ENCODE results near the gene CACNA2D1. TPM values are rescaled to one million over a fixed set of nuclear protein-coding genes. Genes with fewer than 3 reads are reported as not detected.

CACNA2D1 gene
- total and polyA plus RNA-seq, 4 donors, result 4.5 to 40.7 (median 24.3) TPM

- ATAC-seq (ENCODE audit: low FRiP score), result no peak
- 94 to 98% methylated on average over 1 of the region's 1 CpG for whole genome bisulfite sequencing, 2 donors
- H3K4me3 ChIP-seq (ENCODE audit: low read length in 2 of 2), result no peak overlapping the region
- H3K27ac ChIP-seq (ENCODE audit: low read depth in 1 of 2, low read length in 2 of 2), result no peak overlapping the region
- intact Hi-C loops (cut with DNase I), result no loop called here
- no peaks in the 10 kb centered on the region for H3K36me3 ChIP-seq (ENCODE audit: control insufficient read depth in 1 of 2, insufficient read depth in 2 of 2, low read length in 1 of 2)
- no peak for DNase-seq
- no peaks in the 10 kb centered on the region for H3K4me1 ChIP-seq (ENCODE audit: control insufficient read depth in 1 of 2, insufficient read depth in 2 of 2, low read length in 2 of 2)
- no peaks in the 10 kb centered on the region for H3K27me3 ChIP-seq (ENCODE audit: control insufficient read depth in 1 of 2, insufficient read depth in 2 of 2, low read length in 1 of 2)
- H3K9me3 ChIP-seq (ENCODE audit: control insufficient read depth, low read length), result no peaks in the 10 kb centered on the region
These were observed 36.6 kb downstream of the CACNA2D1 start for GRCh38 chr7:82406937-82407336.

- Histone ChIP-seq H3K4me1 (ENCODE audit: control insufficient read depth in 1 of 2, insufficient read depth in 2 of 2, low read length in 2 of 2) (no peaks in the 10 kb centered on the region), H3K9me3 (ENCODE audit: control insufficient read depth, low read length) (no peaks in the 10 kb centered on the region), H3K4me3 (ENCODE audit: low read length in 2 of 2) (no peak overlapping the region), H3K36me3 (ENCODE audit: control insufficient read depth in 1 of 2, insufficient read depth in 2 of 2, low read length in 1 of 2) (no peaks in the 10 kb centered on the region), H3K27me3 (ENCODE audit: control insufficient read depth in 1 of 2, insufficient read depth in 2 of 2, low read length in 1 of 2) (no peaks in the 10 kb centered on the region), H3K27ac (ENCODE audit: low read depth in 1 of 2, low read length in 2 of 2) (no peak overlapping the region)
- DNase-seq (no peak), ATAC-seq (ENCODE audit: low FRiP score) (no peak)
- intact Hi-C loops (cut with DNase I), result no loop called here
- 89 to 97% methylated on average over 1 of the region's 1 CpG for WGBS, 2 donors
These were observed 38.3 kb downstream of the CACNA2D1 start for GRCh38 chr7:82405301-82405700.

DNA sequence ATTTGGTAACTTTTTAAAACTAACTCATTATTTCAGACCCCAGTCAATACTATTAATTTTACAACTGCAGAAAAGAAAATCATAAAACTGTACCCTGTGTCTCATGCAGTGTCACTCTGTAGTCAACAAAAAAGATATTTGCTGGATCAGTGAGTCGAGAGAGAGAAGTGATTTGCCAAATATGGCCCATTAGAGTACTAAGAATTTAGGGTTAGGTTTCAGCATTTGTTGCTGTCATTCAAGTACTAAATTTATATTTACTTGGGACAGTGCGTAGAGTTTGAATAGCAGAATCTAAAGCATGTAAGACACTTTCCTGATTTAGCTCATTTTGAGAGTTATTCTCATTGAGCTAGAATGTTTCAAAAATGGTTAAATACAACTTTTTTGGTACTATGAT is 38.9 kb downstream of the CACNA2D1 start:
- WGBS, 2 donors, result 52 to 68% methylated on average over 2 of the region's 2 CpGs

GRCh38 chr7:82404094-82404493 is 39.5 kb downstream of the CACNA2D1 start:
- no peak for DNase-seq
- no peak for ATAC-seq (ENCODE audit: low FRiP score)
- Histone ChIP-seq H3K4me3 (ENCODE audit: low read length in 2 of 2) (no peak overlapping the region), H3K36me3 (ENCODE audit: control insufficient read depth in 1 of 2, insufficient read depth in 2 of 2, low read length in 1 of 2) (no peaks in the 10 kb centered on the region), H3K4me1 (ENCODE audit: control insufficient read depth in 1 of 2, insufficient read depth in 2 of 2, low read length in 2 of 2) (no peaks in the 10 kb centered on the region), H3K27ac (ENCODE audit: low read depth in 1 of 2, low read length in 2 of 2) (no peak overlapping the region), H3K9me3 (ENCODE audit: control insufficient read depth, low read length) (no peaks in the 10 kb centered on the region), H3K27me3 (ENCODE audit: control insufficient read depth in 1 of 2, insufficient read depth in 2 of 2, low read length in 1 of 2) (no peaks in the 10 kb centered on the region)
- WGBS, 2 donors, result 91 to 92% methylated on average over 5 of the region's 5 CpGs
- intact Hi-C loops (cut with DNase I), result no loop called here

More for the DNA sequence above, 38.9 kb downstream of the CACNA2D1 start:
- H3K9me3 ChIP-seq (ENCODE audit: control insufficient read depth, low read length), result no peaks in the 10 kb centered on the region
- no peak for DNase-seq
- no peak for ATAC-seq (ENCODE audit: low FRiP score)
- no peak overlapping the region for H3K27ac ChIP-seq (ENCODE audit: low read depth in 1 of 2, low read length in 2 of 2)
- H3K4me3 ChIP-seq (ENCODE audit: low read length in 2 of 2), result no peak overlapping the region
- no peaks in the 10 kb centered on the region for H3K4me1 ChIP-seq (ENCODE audit: control insufficient read depth in 1 of 2, insufficient read depth in 2 of 2, low read length in 2 of 2)
- no peaks in the 10 kb centered on the region for H3K27me3 ChIP-seq (ENCODE audit: control insufficient read depth in 1 of 2, insufficient read depth in 2 of 2, low read length in 1 of 2)
- intact Hi-C loops (cut with DNase I), result no loop called here
- no peaks in the 10 kb centered on the region for H3K36me3 ChIP-seq (ENCODE audit: control insufficient read depth in 1 of 2, insufficient read depth in 2 of 2, low read length in 1 of 2)

GRCh38 chr7:82397879-82398524 is 45.6 kb downstream of the CACNA2D1 start:
- H3K27ac ChIP-seq (ENCODE audit: low read depth in 1 of 2, low read length in 2 of 2), result no peak overlapping the region
- no peak overlapping the region for H3K4me3 ChIP-seq (ENCODE audit: low read length in 2 of 2)
- ATAC-seq (ENCODE audit: low FRiP score), result no peak
- H3K27me3 ChIP-seq (ENCODE audit: control insufficient read depth in 1 of 2, insufficient read depth in 2 of 2, low read length in 1 of 2), result no peaks in the 10 kb centered on the region
- DNase-seq, result no peak
- H3K9me3 ChIP-seq (ENCODE audit: control insufficient read depth, low read length), result no peaks in the 10 kb centered on the region
- intact Hi-C loops (cut with DNase I), result no loop called here
- WGBS, 2 donors, result 28 to 29% methylated on average over 1 of the region's 1 CpG
- no peaks in the 10 kb centered on the region for H3K4me1 ChIP-seq (ENCODE audit: control insufficient read depth in 1 of 2, insufficient read depth in 2 of 2, low read length in 2 of 2)
- no peaks in the 10 kb centered on the region for H3K36me3 ChIP-seq (ENCODE audit: control insufficient read depth in 1 of 2, insufficient read depth in 2 of 2, low read length in 1 of 2)

GRCh38 chr7:82396343-82396742 is 47.2 kb downstream of the CACNA2D1 start:
- Histone ChIP-seq H3K4me3 (ENCODE audit: low read length in 2 of 2) (no peak overlapping the region), H3K9me3 (ENCODE audit: control insufficient read depth, low read length) (no peaks in the 10 kb centered on the region), H3K27ac (ENCODE audit: low read depth in 1 of 2, low read length in 2 of 2) (no peak overlapping the region), H3K4me1 (ENCODE audit: control insufficient read depth in 1 of 2, insufficient read depth in 2 of 2, low read length in 2 of 2) (no peaks in the 10 kb centered on the region), H3K36me3 (ENCODE audit: control insufficient read depth in 1 of 2, insufficient read depth in 2 of 2, low read length in 1 of 2) (no peaks in the 10 kb centered on the region), H3K27me3 (ENCODE audit: control insufficient read depth in 1 of 2, insufficient read depth in 2 of 2, low read length in 1 of 2) (no peaks in the 10 kb centered on the region)
- intact Hi-C loops (cut with DNase I), result no loop called here
- 89 to 93% methylated on average over 1 of the region's 1 CpG for WGBS, 2 donors
- ATAC-seq (ENCODE audit: low FRiP score), result no peak
- DNase-seq, result no peak

GRCh38 chr7:82395147-82395546 is 48.4 kb downstream of the CACNA2D1 start:
- Histone ChIP-seq H3K4me1 (ENCODE audit: control insufficient read depth in 1 of 2, insufficient read depth in 2 of 2, low read length in 2 of 2) (no peaks in the 10 kb centered on the region), H3K36me3 (ENCODE audit: control insufficient read depth in 1 of 2, insufficient read depth in 2 of 2, low read length in 1 of 2) (no peaks in the 10 kb centered on the region), H3K4me3 (ENCODE audit: low read length in 2 of 2) (no peak overlapping the region), H3K27me3 (ENCODE audit: control insufficient read depth in 1 of 2, insufficient read depth in 2 of 2, low read length in 1 of 2) (no peaks in the 10 kb centered on the region), H3K9me3 (ENCODE audit: control insufficient read depth, low read length) (no peaks in the 10 kb centered on the region), H3K27ac (ENCODE audit: low read depth in 1 of 2, low read length in 2 of 2) (no peak overlapping the region)
- ATAC-seq (ENCODE audit: low FRiP score), result no peak
- intact Hi-C loops (cut with DNase I), result no loop called here
- WGBS, 2 donors, result 95 to 97% methylated on average over 4 of the region's 4 CpGs
- no peak for DNase-seq

- H3K9me3 ChIP-seq (ENCODE audit: control insufficient read depth, low read length), result no peaks in the 10 kb centered on the region
- ATAC-seq (ENCODE audit: low FRiP score) (no peak), DNase-seq (no peak)
- H3K36me3 ChIP-seq (ENCODE audit: control insufficient read depth in 1 of 2, insufficient read depth in 2 of 2, low read length in 1 of 2), result no peaks in the 10 kb centered on the region
- intact Hi-C loops (cut with DNase I), result no loop called here
- WGBS, 2 donors, result 96 to 98% methylated on average over 2 of the region's 2 CpGs
- H3K4me1 ChIP-seq (ENCODE audit: control insufficient read depth in 1 of 2, insufficient read depth in 2 of 2, low read length in 2 of 2), result no peaks in the 10 kb centered on the region
- no peak overlapping the region for H3K4me3 ChIP-seq (ENCODE audit: low read length in 2 of 2)
- no peak overlapping the region for H3K27ac ChIP-seq (ENCODE audit: low read depth in 1 of 2, low read length in 2 of 2)
- no peaks in the 10 kb centered on the region for H3K27me3 ChIP-seq (ENCODE audit: control insufficient read depth in 1 of 2, insufficient read depth in 2 of 2, low read length in 1 of 2)
These were observed 49.7 kb downstream of the CACNA2D1 start for GRCh38 chr7:82393840-82394220.

GRCh38 chr7:82393076-82393839 is 50.3 kb downstream of the CACNA2D1 start:
- H3K36me3 ChIP-seq (ENCODE audit: control insufficient read depth in 1 of 2, insufficient read depth in 2 of 2, low read length in 1 of 2), result no peaks in the 10 kb centered on the region
- no peak overlapping the region for H3K4me3 ChIP-seq (ENCODE audit: low read length in 2 of 2)
- WGBS, 2 donors, result 95 to 98% methylated on average over 4 of the region's 4 CpGs
- no peak for ATAC-seq (ENCODE audit: low FRiP score)
- no peaks in the 10 kb centered on the region for H3K27me3 ChIP-seq (ENCODE audit: control insufficient read depth in 1 of 2, insufficient read depth in 2 of 2, low read length in 1 of 2)
- intact Hi-C loops (cut with DNase I), result no loop called here
- no peaks in the 10 kb centered on the region for H3K9me3 ChIP-seq (ENCODE audit: control insufficient read depth, low read length)
- DNase-seq, result no peak
- no peaks in the 10 kb centered on the region for H3K4me1 ChIP-seq (ENCODE audit: control insufficient read depth in 1 of 2, insufficient read depth in 2 of 2, low read length in 2 of 2)
- H3K27ac ChIP-seq (ENCODE audit: low read depth in 1 of 2, low read length in 2 of 2), result no peak overlapping the region
